HT-29 (cell line): Measurements from ENCODE around the gene EXOSC3. TPM values are rescaled to one million over a fixed set of nuclear protein-coding genes. Genes with fewer than 3 reads are reported as not detected.

Experiments used
- DNase-seq: peaks from one replicate; pipeline ENCODE4 v3.0.0-alpha.2; 2015; ENCODE audit warnings: low spot score
- total RNA-seq: library from RNA; depleted of rRNA; stranded (reverse); fragments of >200 nt; shearing (Covaris generic); gene quantifications from 2 replicates; pipeline ENCODE4 v1.2.3, GENCODE V29; 2014; rRNA removed

The EXOSC3 gene
- total RNA-seq, 1 experiment from 2014 or later: 66.4 TPM

DNA sequence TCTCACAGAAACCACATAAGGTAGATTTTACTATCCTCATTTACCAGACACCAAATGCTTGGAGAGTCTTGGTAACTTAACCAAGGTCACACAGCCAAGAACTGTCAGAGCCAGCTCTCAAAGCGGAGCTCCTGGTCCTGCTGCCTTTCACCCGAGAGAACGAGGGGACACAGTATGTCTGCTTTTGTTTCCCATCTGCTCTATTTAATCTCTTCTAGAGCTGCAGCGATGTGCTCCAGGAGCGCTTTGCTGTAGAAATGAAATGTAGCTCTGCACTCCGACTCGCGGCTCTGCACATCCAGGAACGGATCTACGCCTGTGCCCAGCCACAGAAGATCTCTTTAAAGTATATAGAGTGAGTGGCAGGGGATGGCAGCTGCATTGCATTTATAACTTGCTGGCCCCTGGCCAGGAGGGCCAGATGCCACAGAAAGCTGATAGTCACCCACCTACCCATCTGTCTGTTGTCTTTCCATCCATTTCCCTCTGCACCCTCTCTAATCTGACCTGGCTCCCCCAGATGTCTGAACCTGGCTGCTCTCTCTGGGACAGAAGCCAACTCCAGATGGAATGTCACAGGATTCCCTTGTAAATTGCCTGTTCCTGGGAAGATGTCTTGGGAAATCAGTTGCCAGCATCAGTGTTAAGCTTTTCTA is 52.6 kb downstream of the EXOSC3 start:
- DNase-seq: no peak

DNA sequence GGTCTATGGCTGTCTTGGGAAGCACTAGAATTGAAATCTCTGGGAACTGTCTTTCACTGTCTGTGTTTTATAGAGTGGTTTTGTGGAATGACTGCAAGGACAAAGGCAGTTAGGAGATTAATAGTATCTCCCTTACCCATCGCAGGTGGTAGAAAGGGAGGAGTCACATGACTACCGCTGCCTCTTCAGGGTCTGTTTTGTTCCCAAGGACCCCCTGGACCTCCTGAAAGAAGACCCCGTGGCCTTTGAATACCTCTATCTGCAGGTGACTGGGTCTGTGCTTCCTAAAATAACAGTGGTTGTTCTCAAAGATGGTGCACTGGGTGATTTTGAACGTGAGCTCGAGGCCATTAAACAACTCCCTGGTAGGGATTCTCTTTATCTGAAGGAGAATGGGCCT is 54.0 kb downstream of the EXOSC3 start:
- DNase-seq: no peak

DNA sequence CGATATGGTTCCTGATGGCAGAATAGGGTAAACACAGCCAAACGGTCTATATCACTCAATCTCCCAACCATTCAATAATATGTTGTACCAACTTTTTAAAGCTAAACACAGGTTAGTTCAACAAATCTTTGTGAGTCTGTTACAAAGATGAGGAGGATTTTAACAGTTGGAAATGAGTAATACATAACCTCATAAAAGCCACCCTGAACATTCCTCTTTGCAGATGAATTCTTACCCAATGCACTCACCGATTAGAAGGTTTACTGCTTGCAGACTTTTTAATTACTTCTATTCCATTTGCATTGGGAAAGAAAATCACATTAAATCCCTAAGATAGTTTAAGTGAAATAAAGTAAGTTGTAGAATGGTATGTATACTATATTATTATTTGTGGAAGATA is 54.6 kb downstream of the EXOSC3 start:
- DNase-seq: no peak

Other genes starting within 250 kb of the EXOSC3 start
- gene FBXO10, start 208.7 kb downstream of the EXOSC3 start, total RNA-seq: 3.4 and 7.4 TPM in 2 replicates
- 215 and 224 TPM in 2 replicates for gene TOMM5, start 192.5 kb downstream of the EXOSC3 start, total RNA-seq
- gene FRMPD1, start 134.1 kb downstream of the EXOSC3 start, total RNA-seq: not detected in 2 replicates
- 0.44 and 0.76 TPM in 2 replicates for gene TRMT10B, start 31.3 kb downstream of the EXOSC3 start, total RNA-seq
- gene DCAF10, start 15.7 kb upstream of the EXOSC3 start, total RNA-seq: 5.2 and 6.0 TPM in 2 replicates
- 8.5 and 9.9 TPM in 2 replicates for gene SLC25A51, start 119.1 kb upstream of the EXOSC3 start, total RNA-seq